Measurements from ENCODE around the gene LENG8. TPM values are rescaled to one million over a fixed set of nuclear protein-coding genes. Genes with fewer than 3 reads are reported as not detected.

LENG8 gene
- total RNA-seq, 1 experiment from 2014 or later, result 148 TPM

DNA sequence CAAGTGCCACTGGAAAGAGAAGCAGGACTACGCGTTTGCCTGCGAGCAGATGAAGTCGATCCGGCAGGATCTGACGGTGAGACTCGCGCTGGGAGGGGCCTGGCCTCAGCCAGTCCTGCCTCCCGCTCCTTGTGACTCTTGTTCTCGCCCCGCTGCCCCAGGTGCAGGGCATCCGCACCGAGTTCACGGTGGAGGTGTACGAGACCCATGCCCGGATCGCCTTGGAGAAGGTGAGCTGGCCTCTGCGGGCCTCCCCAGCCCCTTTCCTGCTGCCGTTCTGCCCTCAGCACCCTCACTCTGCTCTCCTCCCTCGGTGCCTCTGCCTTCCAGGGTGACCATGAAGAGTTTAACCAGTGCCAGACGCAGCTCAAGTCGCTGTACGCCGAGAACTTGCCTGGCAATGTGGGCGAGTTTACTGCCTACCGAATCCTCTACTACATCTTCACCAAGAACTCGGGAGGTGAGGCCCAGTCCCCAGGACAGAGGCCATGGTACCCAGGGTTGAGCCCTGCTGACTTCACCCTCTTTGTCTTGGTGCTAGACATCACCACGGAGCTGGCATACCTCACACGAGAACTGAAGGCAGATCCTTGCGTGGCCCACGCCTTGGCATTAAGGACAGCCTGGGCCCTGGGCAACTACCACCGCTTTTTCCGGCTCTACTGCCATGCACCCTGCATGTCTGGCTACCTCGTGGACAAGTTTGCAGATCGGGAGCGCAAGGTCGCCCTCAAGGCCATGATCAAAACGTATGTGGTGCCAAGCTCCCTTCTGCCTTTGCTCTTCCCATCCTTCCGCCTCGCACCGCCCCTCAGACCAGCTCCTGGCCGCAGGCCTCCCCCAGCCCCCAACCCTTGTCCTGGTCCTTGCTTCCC lies 9.0 kb downstream of the LENG8 start:
- Histone ChIP-seq H2AK5ac (ENCODE audit: insufficient read length, low read length) (no peak overlapping the region), H3K18ac (ENCODE audit: insufficient read length, low read depth, low read length) (no peak overlapping the region), H3K79me1 (ENCODE audit: insufficient read depth, low read depth, low read length, poor library complexity, severe bottlenecking) (no peaks in the 10 kb centered on the region), H2BK12ac (ENCODE audit: insufficient read length, low read depth, low read length) (no peak overlapping the region), H2AFZ (ENCODE audit: low read length) (no peak overlapping the region), H3K56ac (ENCODE audit: insufficient read length, low read depth, low read length) (no peak overlapping the region), H3K9me3 (ENCODE audit: control insufficient read depth, low read depth, low read length) (no peaks in the 10 kb centered on the region), H3K27ac (ENCODE audit: insufficient read length, low read depth, low read length) (no peak overlapping the region), H3K23me2 (ENCODE audit: insufficient read length, low read depth, low read length, poor library complexity, severe bottlenecking) (peaks cover 3% of the 10 kb centered on the region), H3K23ac (ENCODE audit: insufficient read length, low read depth, low read length) (no peak overlapping the region), H3T11ph (ENCODE audit: low read length) (no peak overlapping the region), H3K9ac (ENCODE audit: extremely low read depth, insufficient read length, low read length) (no peak overlapping the region), H3K4ac (ENCODE audit: low read depth, low read length) (no peak overlapping the region), H2BK15ac (ENCODE audit: low read depth, low read length) (no peak overlapping the region), H4K20me1 (ENCODE audit: control insufficient read depth, insufficient read depth, insufficient read length) (no peaks in the 10 kb centered on the region), H3K27me3 (ENCODE audit: insufficient read depth, low read length) (no peaks in the 10 kb centered on the region), H4K5ac (ENCODE audit: insufficient read length, low read depth, low read length) (no peak overlapping the region), H3K4me1 (ENCODE audit: insufficient read depth, low read length) (no peaks in the 10 kb centered on the region), H3K14ac (ENCODE audit: insufficient read depth, low read length) (no peak overlapping the region), H4K8ac (replicated peaks; ENCODE audit: insufficient read length, low read depth, low read length) (no peak overlapping the region), H4K91ac (ENCODE audit: insufficient read length, low read depth, low read length) (no peak overlapping the region), H3K4me2 (ENCODE audit: insufficient read depth, insufficient read length, low read length) (no peak overlapping the region), H3K79me2 (ENCODE audit: insufficient read depth, low read length) (no peaks in the 10 kb centered on the region), H2BK5ac (ENCODE audit: insufficient read length, low read length) (no peak overlapping the region), H2BK20ac (ENCODE audit: low read depth, low read length, poor library complexity, severe bottlenecking) (no peak overlapping the region), H2BK120ac (ENCODE audit: low read depth, low read length, poor library complexity, severe bottlenecking) (no peak overlapping the region)
- Mint-ChIP-seq H3K4me1 (peaks cover 5 to 7% of the 10 kb centered on the region in 2 experiments; a peak in 3 of 4 replicates), H3K9me3 (peaks cover 0 to 2% of the 10 kb centered on the region in 2 experiments; a peak in 1 of 5 replicates), H3K27me3 (ENCODE audit: low read depth) (no peaks in the 10 kb centered on the region), H3K36me3 (ENCODE audit: insufficient read depth in 1 of 3, low read depth in 3 of 3) (peaks cover 46 to 84% (median 81%) of the 10 kb centered on the region in 3 experiments), H3K27ac (0 out of 7 replicates have a peak overlapping the region, but pooled peaks of 1 of the 3 experiments have one; percentile 91), H3K4me3 (no peak overlapping the region)
- TF ChIP-seq, protein P1, sequence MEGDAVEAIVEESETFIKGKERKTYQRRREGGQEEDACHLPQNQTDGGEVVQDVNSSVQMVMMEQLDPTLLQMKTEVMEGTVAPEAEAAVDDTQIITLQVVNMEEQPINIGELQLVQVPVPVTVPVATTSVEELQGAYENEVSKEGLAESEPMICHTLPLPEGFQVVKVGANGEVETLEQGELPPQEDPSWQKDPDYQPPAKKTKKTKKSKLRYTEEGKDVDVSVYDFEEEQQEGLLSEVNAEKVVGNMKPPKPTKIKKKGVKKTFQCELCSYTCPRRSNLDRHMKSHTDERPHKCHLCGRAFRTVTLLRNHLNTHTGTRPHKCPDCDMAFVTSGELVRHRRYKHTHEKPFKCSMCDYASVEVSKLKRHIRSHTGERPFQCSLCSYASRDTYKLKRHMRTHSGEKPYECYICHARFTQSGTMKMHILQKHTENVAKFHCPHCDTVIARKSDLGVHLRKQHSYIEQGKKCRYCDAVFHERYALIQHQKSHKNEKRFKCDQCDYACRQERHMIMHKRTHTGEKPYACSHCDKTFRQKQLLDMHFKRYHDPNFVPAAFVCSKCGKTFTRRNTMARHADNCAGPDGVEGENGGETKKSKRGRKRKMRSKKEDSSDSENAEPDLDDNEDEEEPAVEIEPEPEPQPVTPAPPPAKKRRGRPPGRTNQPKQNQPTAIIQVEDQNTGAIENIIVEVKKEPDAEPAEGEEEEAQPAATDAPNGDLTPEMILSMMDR (conservative IDR thresholded peaks at IDR 0.05), result no peak
- WGBS (ENCODE audit: extremely low coverage, insufficient read length, low lambda C conversion rate), result no CpG with 5 or more reads among the region's 42 CpGs
- DNase-seq, result no peak

All from H9 (cell line).